ENCODE data around the gene QRICH2. TPM values are rescaled to one million over a fixed set of nuclear protein-coding genes. Genes with fewer than 3 reads are reported as not detected.
"Not testable (repeated sequence)": the region's sequence is repeated elsewhere in the genome, so short reads cannot be mapped to it uniquely, and the experiment has no call there.

The QRICH2 gene, protein sequence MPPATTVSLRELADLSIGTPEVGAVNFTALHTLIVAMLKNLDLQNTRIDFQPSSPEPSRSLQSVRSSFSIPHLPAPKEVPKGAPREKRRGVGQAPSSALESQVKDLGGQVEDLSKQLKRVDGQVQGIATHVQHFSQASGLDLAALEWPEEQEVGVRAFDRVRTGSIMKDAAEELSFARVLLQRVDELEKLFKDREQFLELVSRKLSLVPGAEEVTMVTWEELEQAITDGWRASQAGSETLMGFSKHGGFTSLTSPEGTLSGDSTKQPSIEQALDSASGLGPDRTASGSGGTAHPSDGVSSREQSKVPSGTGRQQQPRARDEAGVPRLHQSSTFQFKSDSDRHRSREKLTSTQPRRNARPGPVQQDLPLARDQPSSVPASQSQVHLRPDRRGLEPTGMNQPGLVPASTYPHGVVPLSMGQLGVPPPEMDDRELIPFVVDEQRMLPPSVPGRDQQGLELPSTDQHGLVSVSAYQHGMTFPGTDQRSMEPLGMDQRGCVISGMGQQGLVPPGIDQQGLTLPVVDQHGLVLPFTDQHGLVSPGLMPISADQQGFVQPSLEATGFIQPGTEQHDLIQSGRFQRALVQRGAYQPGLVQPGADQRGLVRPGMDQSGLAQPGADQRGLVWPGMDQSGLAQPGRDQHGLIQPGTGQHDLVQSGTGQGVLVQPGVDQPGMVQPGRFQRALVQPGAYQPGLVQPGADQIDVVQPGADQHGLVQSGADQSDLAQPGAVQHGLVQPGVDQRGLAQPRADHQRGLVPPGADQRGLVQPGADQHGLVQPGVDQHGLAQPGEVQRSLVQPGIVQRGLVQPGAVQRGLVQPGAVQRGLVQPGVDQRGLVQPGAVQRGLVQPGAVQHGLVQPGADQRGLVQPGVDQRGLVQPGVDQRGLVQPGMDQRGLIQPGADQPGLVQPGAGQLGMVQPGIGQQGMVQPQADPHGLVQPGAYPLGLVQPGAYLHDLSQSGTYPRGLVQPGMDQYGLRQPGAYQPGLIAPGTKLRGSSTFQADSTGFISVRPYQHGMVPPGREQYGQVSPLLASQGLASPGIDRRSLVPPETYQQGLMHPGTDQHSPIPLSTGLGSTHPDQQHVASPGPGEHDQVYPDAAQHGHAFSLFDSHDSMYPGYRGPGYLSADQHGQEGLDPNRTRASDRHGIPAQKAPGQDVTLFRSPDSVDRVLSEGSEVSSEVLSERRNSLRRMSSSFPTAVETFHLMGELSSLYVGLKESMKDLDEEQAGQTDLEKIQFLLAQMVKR (N-terminal part only)
- 0.92 and 3.4 TPM in 2 replicates for total RNA-seq (2014; rRNA removed; shearing (Covaris generic); ENCODE audit: low replicate concordance)

DNA sequence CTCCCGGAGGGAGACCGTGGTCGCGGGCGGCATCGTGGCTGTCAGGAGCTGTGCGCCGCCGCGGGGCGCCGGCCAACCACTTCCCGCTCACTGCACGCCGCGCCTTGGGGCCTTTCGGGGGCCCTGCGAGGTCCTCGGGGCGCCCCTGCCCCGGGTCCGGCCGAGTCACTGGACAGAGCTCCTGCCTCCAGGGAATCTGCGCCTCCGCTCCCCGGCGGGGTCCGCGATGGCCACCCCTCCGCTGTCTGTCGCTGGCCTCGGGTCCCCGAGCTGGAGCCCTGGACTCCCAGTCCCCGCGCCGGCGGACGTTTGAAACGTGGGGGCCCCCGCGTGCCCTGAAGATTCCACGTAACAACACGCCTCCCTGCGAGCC is at the start of gene QRICH2:
QRICH2 (minus strand) TSS at position 311 of the 373 bp plus-strand sequence; CDS start at position 33, 278 bp downstream.
- no peak for DNase-seq
- H3K27me3 ChIP-seq: no peaks in the 10 kb centered on the region
- H3K4me3 ChIP-seq: no peak within 1 kb of the TSS
- no peaks in the 10 kb centered on the region; the same call in 1 of the 2 replicates for H3K36me3 ChIP-seq
- no peaks in the 10 kb centered on the region for H3K9me3 ChIP-seq

DNA sequence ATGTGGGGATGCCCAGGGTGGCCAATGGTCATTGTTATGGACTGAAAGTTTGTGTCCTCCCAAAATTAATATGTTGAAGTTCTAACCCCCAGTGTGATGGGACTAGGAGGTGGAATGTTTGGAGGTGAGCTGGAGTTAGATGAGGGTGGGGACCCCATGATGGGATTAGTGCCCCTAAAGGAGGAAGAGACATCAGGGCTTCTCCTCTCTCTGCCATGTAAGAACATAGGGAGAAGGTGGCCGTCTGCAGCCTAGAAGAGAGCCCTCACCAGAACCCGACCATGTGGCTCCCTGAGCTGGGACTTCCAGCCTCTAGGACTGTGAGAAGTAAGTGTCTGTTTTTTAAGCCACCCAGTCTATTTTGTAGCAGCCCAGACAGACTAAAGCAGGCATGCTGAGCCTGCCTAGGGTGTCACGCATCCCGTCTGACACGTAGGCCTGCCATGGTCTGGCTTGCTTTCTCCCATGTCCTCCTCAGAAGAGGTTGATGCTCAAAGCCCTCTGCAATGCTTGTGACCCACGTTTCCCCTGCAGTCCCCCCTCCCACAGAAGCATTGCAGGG is 49.6 kb upstream of the QRICH2 start:
- Histone ChIP-seq H3K36me3 (no peaks in the 10 kb centered on the region), H3K4me3 (no peak overlapping the region), H3K27me3 (no peaks in the 10 kb centered on the region), H3K9me3 (no peaks in the 10 kb centered on the region)
- DNase-seq: no peak

DNA sequence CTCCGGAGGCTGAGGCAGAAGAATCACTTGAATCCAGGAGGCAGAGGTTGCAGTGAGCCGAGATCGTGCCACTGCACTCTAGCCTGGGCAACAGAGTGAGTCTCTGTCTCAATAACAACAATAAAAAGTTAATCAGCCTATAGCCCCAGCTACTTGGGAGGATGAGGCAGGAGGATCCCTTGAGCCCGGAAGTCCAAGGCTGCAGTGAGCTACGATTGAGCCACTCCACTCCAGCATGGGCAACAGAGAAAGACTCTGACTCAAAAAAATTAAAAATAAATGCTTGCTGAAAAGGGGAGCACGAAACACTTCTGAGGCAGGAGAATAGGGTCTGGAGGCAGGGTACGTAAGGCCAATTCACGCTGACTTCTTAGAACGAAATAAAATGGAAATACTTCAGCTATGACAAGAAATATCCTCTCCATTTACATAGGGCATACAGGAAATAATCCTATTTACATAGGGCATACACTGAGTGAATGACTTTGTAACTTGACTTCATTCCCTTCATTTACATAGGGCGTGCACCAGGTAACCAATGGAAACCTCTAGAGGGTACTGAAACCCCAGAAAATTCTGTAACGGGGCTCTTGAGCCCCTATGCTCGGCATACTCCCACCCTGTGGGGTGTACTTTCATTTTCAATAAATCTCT is 48.9 kb upstream of the QRICH2 start:
- Histone ChIP-seq H3K36me3 (no peaks in the 10 kb centered on the region), H3K9me3 (no peaks in the 10 kb centered on the region), H3K4me3 (no peak overlapping the region), H3K27me3 (no peaks in the 10 kb centered on the region)
- no peak for DNase-seq

DNA sequence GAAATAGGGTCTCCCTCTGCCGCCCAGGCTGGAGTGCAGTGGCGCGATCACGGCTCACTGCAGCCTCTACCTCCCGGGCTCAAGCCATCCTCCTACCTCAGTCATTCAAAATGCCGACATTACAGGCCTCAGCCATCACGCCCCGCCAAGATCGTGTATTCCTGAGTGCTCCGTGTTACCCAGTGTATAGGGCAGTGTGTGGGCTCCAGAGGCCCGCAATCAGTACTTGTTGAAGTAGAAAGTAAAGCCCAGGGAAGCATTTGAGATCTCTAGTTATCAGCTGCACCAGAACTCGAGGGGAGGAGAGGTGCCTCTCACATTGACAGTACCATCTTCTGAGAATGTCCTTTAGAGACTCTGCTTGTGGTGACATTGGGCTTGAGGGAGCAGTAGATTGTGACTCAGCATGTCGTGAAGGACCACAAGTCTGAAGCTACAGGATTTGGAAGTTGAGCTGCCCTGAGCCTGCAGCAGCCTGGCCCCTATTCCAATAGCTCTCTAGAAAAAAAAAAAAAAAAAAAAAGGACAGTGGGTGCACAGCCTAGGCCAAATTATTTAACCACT is 46.8 kb upstream of the QRICH2 start:
- DNase-seq: no peak
- no peaks in the 10 kb centered on the region for H3K27me3 ChIP-seq

DNA sequence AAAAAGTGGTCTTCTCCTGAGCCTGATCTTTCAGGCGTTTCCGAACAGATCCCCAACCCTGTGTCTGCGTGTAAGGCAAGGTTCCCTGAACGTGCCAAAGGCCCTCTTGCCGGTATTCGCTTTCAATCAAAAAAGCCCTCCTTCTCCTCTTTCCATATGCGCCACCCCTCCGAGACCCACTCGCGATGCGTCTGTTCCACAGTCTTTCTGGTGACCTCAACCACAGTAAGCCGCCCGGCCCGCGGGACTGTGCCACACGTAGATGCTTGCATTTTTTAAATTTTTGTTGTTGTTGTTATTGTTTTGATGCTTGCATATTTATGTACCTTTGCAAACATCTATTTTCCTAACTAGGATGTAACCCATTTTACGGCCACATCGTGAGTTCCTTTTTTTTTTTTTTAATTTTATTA is 46.2 kb upstream of the QRICH2 start:
- Histone ChIP-seq H3K36me3 (no peaks in the 10 kb centered on the region), H3K27me3 (no peaks in the 10 kb centered on the region), H3K4me3 (peak overlapping the region; percentile 62), H3K9me3 (no peaks in the 10 kb centered on the region)
- no peak for DNase-seq

More for the DNA sequence above, 46.8 kb upstream of the QRICH2 start:
- no peak overlapping the region for H3K4me3 ChIP-seq
- H3K9me3 ChIP-seq: no peaks in the 10 kb centered on the region
- H3K36me3 ChIP-seq: no peaks in the 10 kb centered on the region

DNA sequence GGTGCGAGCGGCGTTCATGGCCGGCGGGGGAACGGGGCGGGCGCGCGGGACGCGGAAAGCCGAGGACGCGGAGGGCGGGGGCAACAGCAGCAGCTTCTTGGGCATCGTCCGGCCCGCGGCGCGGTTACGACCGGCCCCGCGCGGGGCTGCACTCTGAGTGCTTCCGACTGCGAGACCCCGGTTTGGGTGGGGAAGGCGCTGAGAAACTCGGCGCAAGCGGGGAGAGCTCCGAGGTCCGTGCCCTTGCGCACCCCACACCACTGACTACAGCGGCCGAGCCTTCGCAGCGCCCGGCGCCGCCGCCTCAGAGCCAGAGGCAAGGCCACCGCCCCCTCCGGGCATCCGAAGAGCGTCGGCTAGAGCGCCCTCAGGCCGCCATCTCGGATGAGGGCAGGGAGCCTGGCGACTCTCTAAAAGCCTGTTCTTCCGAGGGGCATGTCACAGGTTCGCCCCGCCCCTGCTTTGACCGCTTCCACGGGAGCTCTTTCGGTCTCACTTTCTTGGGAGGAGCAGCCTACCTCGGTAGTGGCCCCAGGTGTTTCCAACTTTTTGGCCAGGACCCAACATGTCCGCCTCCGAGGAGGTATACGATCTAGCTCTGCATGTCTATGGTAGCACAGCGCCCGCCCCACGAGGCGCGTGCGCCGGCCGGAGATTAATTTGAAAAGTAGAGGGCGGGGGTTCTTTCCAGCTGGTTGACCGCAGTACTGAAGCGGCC is 45.7 kb upstream of the QRICH2 start, which contains the start of gene PRPSAP1:
PRPSAP1 (minus strand) TSS at position 318 of the 718 bp plus-strand sequence; CDS start at position 105, 213 bp downstream.
- no peaks in the 10 kb centered on the region; the same call in 1 of the 2 replicates for H3K36me3 ChIP-seq
- DNase-seq: peak; percentile 90
- no peaks in the 10 kb centered on the region for H3K27me3 ChIP-seq
- no peaks in the 10 kb centered on the region for H3K9me3 ChIP-seq
- peak within 1 kb of the TSS; percentile 62 for H3K4me3 ChIP-seq

DNA sequence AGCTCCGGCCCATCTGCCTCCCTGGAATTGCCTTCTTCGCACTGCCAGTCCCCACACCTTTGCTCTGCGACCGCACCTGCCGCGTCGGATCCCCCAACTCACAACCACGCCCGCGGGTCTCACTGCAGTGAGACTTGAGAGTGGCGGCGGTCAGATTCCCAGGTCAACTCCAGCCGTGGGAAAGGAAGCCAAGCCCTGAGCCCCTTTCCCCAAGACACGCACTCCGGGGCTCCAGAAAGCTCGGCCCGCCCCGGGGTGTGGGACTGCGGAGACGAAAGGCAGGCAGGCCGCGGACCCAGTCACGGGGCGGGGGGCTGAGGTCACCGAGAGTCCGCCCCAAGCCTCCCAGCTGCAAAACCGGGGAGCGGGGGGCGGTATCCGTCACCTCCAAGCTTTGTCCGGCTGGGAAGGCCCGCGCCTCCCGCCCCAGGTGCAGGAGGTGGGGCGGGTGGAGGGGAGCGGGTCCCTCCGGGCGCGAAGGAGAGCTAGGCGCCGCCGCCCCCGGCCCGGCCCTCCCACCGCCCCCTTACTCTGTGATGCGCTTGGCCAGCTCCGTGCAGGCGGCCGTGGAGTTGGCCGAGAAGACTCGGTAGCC is 45.0 kb upstream of the QRICH2 start:
- Histone ChIP-seq H3K27me3 (no peaks in the 10 kb centered on the region), H3K36me3 (no peaks in the 10 kb centered on the region; the same call in none of the 2 replicates), H3K9me3 (no peaks in the 10 kb centered on the region), H3K4me3 (peak overlapping the region; percentile 62)
- peak; percentile 37 for DNase-seq

DNA sequence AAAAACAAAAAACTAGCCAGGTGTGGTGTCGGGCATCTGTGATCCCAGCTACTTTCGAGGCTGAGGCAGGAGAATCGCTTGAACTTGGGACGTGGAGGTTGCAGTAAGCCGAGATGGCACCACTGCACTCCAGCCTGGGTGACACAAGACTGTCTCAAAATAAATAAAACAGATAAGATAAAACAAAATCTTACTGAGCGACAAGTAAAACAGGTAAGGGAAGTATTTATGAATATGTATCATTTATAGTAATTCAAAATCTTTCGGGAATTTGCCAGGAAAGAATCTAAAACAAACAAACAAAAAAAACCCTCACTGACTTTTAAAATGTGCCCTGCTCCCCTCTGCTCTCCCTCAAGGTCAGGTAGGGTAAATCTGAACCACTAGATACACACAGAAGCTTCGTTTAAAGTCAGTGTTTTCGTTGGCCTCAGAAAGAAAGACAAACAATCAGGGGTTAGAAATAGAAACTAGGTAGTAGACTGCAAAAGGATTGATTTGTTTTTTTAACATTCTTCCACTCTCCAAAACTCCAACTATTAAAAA is 43.5 kb upstream of the QRICH2 start:
- H3K4me3 ChIP-seq: no peak overlapping the region
- H3K27me3 ChIP-seq: no peaks in the 10 kb centered on the region
- H3K36me3 ChIP-seq: peaks cover 9% of the 10 kb centered on the region
- DNase-seq: no peak
- H3K9me3 ChIP-seq: no peaks in the 10 kb centered on the region

DNA sequence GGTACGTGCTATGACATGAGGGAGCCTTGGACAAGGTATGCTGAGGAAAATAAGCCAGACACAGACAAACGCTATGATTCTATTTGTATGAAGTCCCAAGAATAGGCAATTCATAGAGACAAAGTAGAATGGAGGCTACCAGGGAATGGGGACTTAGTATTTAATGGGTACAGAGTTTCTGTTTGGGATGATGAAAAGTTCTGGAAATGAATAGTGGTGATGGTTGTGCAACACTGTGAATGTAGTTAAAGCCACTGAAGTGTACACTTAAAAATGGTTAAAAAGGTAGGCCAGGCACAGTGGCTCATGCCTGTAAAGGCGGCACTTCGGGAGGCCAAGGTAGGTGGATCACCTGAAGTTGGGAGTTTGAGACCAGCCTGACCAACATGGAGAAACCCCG is 42.4 kb upstream of the QRICH2 start:
- no peaks in the 10 kb centered on the region for H3K9me3 ChIP-seq
- H3K36me3 ChIP-seq: peaks cover 17% of the 10 kb centered on the region
- H3K4me3 ChIP-seq: no peak overlapping the region
- no peak for DNase-seq
- H3K27me3 ChIP-seq: no peaks in the 10 kb centered on the region

DNA sequence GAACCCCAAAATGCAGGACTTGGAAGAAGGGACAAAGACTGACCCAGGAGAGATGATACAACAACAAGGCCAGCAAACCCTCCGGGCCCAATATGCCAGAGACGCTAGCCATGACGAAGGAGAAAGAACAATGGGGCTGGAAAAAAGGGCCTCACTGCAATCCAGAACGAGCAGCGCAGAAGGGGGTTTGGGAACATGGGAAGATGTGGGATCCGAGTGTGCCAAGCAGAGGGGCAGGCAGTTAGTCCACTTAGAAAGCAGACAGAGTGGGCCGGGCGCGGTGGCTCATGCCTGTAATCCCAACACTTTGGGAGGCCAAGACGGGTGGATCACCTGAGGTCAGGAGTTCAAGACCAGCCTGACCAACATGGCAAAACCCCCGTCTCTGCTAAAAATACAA is 38.9 kb upstream of the QRICH2 start:
- not testable (repeated sequence) for H3K9me3 ChIP-seq, H3K4me3 ChIP-seq, H3K27me3 ChIP-seq, DNase-seq
- peaks cover 23% of the 10 kb centered on the region for H3K36me3 ChIP-seq

DNA sequence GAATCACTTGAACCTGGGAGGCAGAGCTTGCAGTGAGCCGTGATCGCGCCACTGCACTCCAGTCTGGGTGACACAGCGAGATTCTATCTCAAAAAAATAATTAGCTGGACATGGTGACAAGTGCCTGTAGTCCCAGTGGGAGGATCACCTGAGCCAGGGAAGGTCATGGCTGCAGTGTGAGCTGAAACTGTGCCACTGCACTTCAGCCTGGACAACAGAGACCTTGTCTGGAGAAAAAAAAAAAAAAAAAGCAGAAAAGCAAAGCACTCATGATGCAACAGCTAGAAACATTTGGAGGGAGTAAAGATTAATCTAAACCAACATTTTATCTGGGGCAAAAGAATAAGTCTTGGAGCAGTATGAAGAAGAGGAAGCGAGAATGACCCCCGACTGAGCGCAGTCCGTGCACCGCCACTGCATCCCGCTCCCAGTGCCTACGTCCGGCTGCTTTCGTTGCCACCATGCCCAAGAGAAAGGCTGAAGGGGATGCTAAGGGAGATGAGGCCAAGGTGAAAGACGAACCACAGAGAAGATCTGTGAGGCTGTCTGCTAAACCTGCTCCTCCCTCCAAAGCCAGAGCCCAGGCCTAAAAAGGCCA is 37.4 kb upstream of the QRICH2 start:
- peaks cover 23% of the 10 kb centered on the region for H3K36me3 ChIP-seq
- H3K27me3 ChIP-seq: no peaks in the 10 kb centered on the region
- DNase-seq: no peak
- H3K9me3 ChIP-seq: no peaks in the 10 kb centered on the region
- H3K4me3 ChIP-seq: no peak overlapping the region

DNA sequence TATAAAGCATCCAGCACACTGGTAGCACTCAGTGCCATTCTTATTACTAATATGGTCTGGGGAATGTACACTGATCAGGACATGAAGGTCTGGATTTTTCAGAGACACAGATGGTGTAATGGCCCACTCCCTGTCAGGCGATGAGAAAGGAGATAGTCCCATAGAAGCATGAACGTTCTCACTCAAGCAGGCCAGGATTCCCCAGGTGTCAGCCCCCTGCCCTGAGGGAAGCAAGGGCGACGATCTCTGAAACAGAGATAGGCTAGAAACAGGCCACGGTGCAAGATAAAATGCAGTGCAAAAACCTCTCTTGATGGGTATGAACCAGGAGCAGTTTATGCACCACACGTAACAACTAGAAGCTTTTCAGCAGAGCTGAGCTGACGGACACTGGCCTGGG is 35.0 kb upstream of the QRICH2 start:
- no peak for DNase-seq
- H3K4me3 ChIP-seq: no peak overlapping the region
- H3K27me3 ChIP-seq: no peaks in the 10 kb centered on the region
- H3K36me3 ChIP-seq: peaks cover 23% of the 10 kb centered on the region
- no peaks in the 10 kb centered on the region for H3K9me3 ChIP-seq

DNA sequence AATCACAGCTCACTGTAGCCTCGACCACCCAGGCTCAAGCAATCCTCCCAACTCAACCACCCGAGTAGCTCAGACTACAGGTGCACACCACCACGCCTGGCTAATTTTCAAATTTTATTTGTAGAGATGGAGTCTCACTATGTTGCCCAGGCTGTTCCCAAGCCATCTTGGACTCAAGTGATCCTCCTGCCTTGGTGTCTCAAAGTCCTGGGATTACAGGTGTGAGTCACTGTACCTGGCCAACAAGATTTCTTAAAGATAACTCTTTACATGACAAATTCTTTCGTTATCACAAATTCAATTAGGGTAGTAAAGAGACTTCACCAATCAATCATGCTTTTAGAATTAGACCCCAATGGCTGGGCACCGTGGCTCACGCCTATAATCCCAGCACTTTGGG is 33.2 kb upstream of the QRICH2 start:
- no peaks in the 10 kb centered on the region for H3K9me3 ChIP-seq
- H3K4me3 ChIP-seq: no peak overlapping the region
- no peaks in the 10 kb centered on the region for H3K27me3 ChIP-seq
- H3K36me3 ChIP-seq: peaks cover 16% of the 10 kb centered on the region
- DNase-seq: no peak

DNA sequence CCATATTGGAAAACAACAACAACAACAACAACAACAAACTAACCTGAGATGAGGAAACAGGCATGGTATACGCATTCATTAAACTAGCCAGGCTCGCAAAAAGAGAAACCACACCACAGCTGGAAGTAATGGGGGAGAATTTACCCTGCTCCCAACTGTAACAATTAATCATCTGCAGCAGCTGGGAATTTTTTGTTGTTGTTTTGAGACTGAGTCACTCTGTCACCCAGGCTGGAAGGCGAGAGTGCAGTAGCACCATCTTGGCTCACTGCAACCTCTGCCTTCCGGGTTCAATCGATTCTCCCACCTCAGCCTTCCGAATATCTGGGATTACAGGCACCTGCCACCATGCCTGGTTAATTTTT is 29.3 kb upstream of the QRICH2 start:
- Histone ChIP-seq H3K27me3 (no peaks in the 10 kb centered on the region), H3K4me3 (no peak overlapping the region), H3K9me3 (no peaks in the 10 kb centered on the region), H3K36me3 (peaks cover 6% of the 10 kb centered on the region)
- DNase-seq: peak; percentile 14
